NB4 (cell line): ENCODE results near the gene UST.
"Not testable (repeated sequence)": the region's sequence is repeated elsewhere in the genome, so short reads cannot be mapped to it uniquely, and the experiment has no call there.

ENCODE experiments used
- DNase-seq: peaks from one replicate; pipeline ENCODE4 v3.0.0; 2010; ENCODE audit warnings: low read depth
- H3K4me3 ChIP-seq: one replicate; pipeline ENCODE4 v1.5.1; 2011; ENCODE audit warnings: mild to moderate bottlenecking, low read depth, low read length, moderate library complexity
- CTCF ChIP-seq: IDR thresholded peaks from one replicate; pipeline ENCODE4 v1.5.1; 2012; ENCODE audit warnings: low read depth, low read length
- MYC ChIP-seq: IDR thresholded peaks from 2 replicates; pipeline ENCODE4 v1.6.1; 2011; ENCODE audit warnings: low read depth, low read length
- POLR2A ChIP-seq: IDR thresholded peaks from 2 replicates; pipeline ENCODE4 v1.6.1; 2011; ENCODE audit warnings: mild to moderate bottlenecking; ENCODE audit not compliant: insufficient read length; ENCODE audit errors: extremely low read depth
- TF ChIP-seq, protein P1 (sequence below): IDR thresholded peaks from 2 replicates; pipeline ENCODE4 v1.6.1; 2011; ENCODE audit warnings: low read depth, low read length

The UST gene

GRCh38 chr6:148850964-148851363 lies 104.1 kb downstream of the UST start:
- H3K4me3 ChIP-seq: no peak overlapping the region
- no peak for DNase-seq
- TF ChIP-seq, protein P1, sequence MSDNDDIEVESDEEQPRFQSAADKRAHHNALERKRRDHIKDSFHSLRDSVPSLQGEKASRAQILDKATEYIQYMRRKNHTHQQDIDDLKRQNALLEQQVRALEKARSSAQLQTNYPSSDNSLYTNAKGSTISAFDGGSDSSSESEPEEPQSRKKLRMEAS: no peak
- TF ChIP-seq POLR2A (no peak), MYC (no peak), CTCF (no peak)

GRCh38 chr6:148851683-148852556 lies 105.1 kb downstream of the UST start:
- DNase-seq: no peak
- TF ChIP-seq, protein P1: no peak
- no peak for TF ChIP-seq CTCF
- no peak for TF ChIP-seq MYC
- TF ChIP-seq POLR2A: no peak
- no peak overlapping the region for H3K4me3 ChIP-seq

DNA sequence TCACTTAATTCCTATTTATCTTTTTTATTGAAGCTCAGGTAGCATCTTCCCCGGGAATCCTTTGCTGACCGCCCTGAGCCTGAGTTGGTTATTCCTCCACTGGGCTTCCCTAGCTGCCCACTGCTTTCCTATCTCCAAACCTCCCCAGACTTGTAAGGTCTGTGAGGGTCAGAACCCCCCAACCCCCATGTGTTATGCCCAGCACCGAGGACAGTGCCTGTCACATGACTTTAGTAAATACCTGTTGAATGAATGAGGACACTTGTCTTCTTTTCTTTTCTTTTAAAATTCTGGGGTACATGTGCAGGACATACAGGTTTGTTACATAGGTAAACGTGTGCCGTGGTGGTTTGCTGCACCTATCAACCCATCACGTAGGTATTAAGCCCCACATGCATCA lies 105.9 kb downstream of the UST start:
- DNase-seq: no peak
- H3K4me3 ChIP-seq: no peak overlapping the region
- TF ChIP-seq MYC: no peak
- no peak for TF ChIP-seq CTCF
- TF ChIP-seq, protein P1: no peak
- no peak for TF ChIP-seq POLR2A

DNA sequence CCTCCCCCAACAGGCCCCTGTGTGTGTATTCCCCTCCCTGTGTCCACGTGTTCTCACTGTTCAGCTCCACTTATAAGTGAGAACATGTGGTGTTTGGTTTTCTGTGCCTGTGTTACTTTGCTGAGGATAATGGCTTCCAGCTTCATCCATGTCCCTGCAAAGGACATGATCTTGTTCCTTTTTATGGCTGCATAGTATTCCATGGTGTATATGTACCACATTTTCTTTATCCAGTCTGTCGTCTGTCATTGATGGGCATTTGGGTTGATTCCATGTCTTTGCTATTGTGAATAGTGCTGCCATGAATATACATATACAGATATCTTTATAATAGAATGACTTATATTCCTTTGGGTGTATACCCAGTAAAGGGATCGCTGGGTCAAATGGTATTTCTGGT lies 106.3 kb downstream of the UST start:
- not testable (repeated sequence) for H3K4me3 ChIP-seq, DNase-seq

GRCh38 chr6:148854096-148854495 lies 107.3 kb downstream of the UST start:
- no peak for DNase-seq
- H3K4me3 ChIP-seq: no peak overlapping the region
- TF ChIP-seq MYC (no peak), POLR2A (no peak), CTCF (no peak)
- TF ChIP-seq, protein P1: no peak

GRCh38 chr6:148854992-148855391 lies 108.2 kb downstream of the UST start:
- H3K4me3 ChIP-seq: no peak overlapping the region
- no peak for DNase-seq
- TF ChIP-seq, protein P1: no peak
- TF ChIP-seq POLR2A: no peak
- TF ChIP-seq CTCF: no peak
- TF ChIP-seq MYC: no peak
